ENCODE results near the gene PGK1. TPM values are rescaled to one million over a fixed set of nuclear protein-coding genes. Genes with fewer than 3 reads are reported as not detected.

PGK1 gene
- total and polyA plus RNA-seq, 10 donors = 69.9 to 355 (median 199) TPM

- Histone ChIP-seq H3K4me1 (peaks cover 12 to 40% (median 28%) of the 10 kb centered on the region in 6 donors), H3K36me3 (no peaks in the 10 kb centered on the region), H3K4me3 (peak overlapping the region in 5 of 8 donors; percentile 62 to 86 (median 68)), H3K9me3 (no peaks in the 10 kb centered on the region), H3K27me3 (replicated peaks in 1 of 7) (no peaks in the 10 kb centered on the region), H3K27ac (peak overlapping the region; percentile 77 to 98 (median 95))
- intact Hi-C loops (cut with DNase I; ENCODE audit: low total_unique reads) = no loop called here
- TF ChIP-seq POLR2A (IDR thresholded peaks at IDR 0.05) (no peak), CTCF (IDR thresholded peaks at IDR 0.05 in 8 of 11, conservative IDR thresholded peaks at IDR 0.05 in 3 of 11) (no peak), POLR2AphosphoS5 (IDR thresholded peaks at IDR 0.05) (no peak)
- WGBS, 5 donors = 80 to 87% (median 84%) methylated on average over 22 to 23 of the region's 23 CpGs
- DNase-seq = no peak
These were observed 936 bp upstream of the PGK1 start for GRCh38 chrX:78103001-78103622.

GRCh38 chrX:78104447-78105176 is 564 bp downstream of the PGK1 start:
- peak; percentile 84 for DNase-seq
- TF ChIP-seq POLR2A (IDR thresholded peaks at IDR 0.05) (no peak), POLR2AphosphoS5 (IDR thresholded peaks at IDR 0.05) (peak in 2 of 3 donors; percentile 47 to 49)
- Histone ChIP-seq H3K36me3 (no peaks in the 10 kb centered on the region), H3K4me1 (peaks cover 12 to 55% (median 39%) of the 10 kb centered on the region in 6 donors), H3K9me3 (no peaks in the 10 kb centered on the region), H3K4me3 (peak overlapping the region; percentile 55 to 86 (median 65)), H3K27ac (peak overlapping the region; percentile 87 to 98 (median 95)), H3K27me3 (replicated peaks in 1 of 7) (no peaks in the 10 kb centered on the region)
- intact Hi-C loops (cut with DNase I; ENCODE audit: low total_unique reads) = no loop called here
- WGBS, 5 donors = 0 to 51% (median 0%) methylated on average over 15 to 27 of the region's 27 CpGs

- 18 to 55% (median 20%) methylated on average over 10 to 11 of the region's 11 CpGs for WGBS, 5 donors
- Histone ChIP-seq H3K9me3 (no peaks in the 10 kb centered on the region), H3K4me1 (peaks cover 12 to 68% (median 44%) of the 10 kb centered on the region in 6 donors), H3K36me3 (peaks cover 0 to 13% (median 6%) of the 10 kb centered on the region in 6 donors), H3K4me3 (peak overlapping the region; percentile 13 to 86 (median 65)), H3K27ac (peak overlapping the region; percentile 36 to 98 (median 95)), H3K27me3 (replicated peaks in 1 of 7) (no peaks in the 10 kb centered on the region)
- DNase-seq = no peak
- no peak for TF ChIP-seq CTCF (IDR thresholded peaks at IDR 0.05 in 8 of 11, conservative IDR thresholded peaks at IDR 0.05 in 3 of 11)
- no peak for TF ChIP-seq POLR2AphosphoS5 (IDR thresholded peaks at IDR 0.05)
- no peak for TF ChIP-seq POLR2A (IDR thresholded peaks at IDR 0.05)
- intact Hi-C loops (cut with DNase I; ENCODE audit: low total_unique reads) = no loop called here
These were observed 2.0 kb downstream of the PGK1 start for GRCh38 chrX:78105944-78106650.

GRCh38 chrX:78106651-78106986 is 2.6 kb downstream of the PGK1 start:
- DNase-seq = no peak
- H3K9me3 ChIP-seq = no peaks in the 10 kb centered on the region
- no peaks in the 10 kb centered on the region for H3K27me3 ChIP-seq (replicated peaks in 1 of 7)
- intact Hi-C loops (cut with DNase I; ENCODE audit: low total_unique reads) = no loop called here
- H3K4me1 ChIP-seq = peaks cover 12 to 73% (median 46%) of the 10 kb centered on the region in 6 donors
- H3K4me3 ChIP-seq = peak overlapping the region in 5 of 8 donors; percentile 62 to 86 (median 68)
- WGBS, 5 donors = 13 to 59% (median 21%) methylated on average over 1 of the region's 1 CpG
- peaks cover 0 to 18% (median 8%) of the 10 kb centered on the region in 6 donors for H3K36me3 ChIP-seq
- peak overlapping the region in 7 of 8 donors; percentile 94 to 98 (median 96) for H3K27ac ChIP-seq
- TF ChIP-seq POLR2AphosphoS5 (IDR thresholded peaks at IDR 0.05) = no peak
- no peak for TF ChIP-seq POLR2A (IDR thresholded peaks at IDR 0.05)
- TF ChIP-seq CTCF (IDR thresholded peaks at IDR 0.05 in 8 of 11, conservative IDR thresholded peaks at IDR 0.05 in 3 of 11) = no peak
